Stimulated activated CD8-positive, alpha-beta memory T cell treated with anti-CD3 and anti-CD28 coated beads, Interleukin-7, amount 100 ng/mL, for 48 hours (primary cell): ENCODE measurements around the gene TEX264.

Source experiments
- DNase-seq, 2 donors: peaks; one replicate each; pipeline ENCODE4 v3.0.0-alpha.2; 2020; ENCODE audit warnings: low read depth in 1 of 2; ENCODE audit errors: extremely low read depth in 1 of 2

TEX264 gene

GRCh38 chr3:51747840-51748239, 76.8 kb downstream of the TEX264 start:
- DNase-seq, result no peak

- DNase-seq, result no peak
Measured at GRCh38 chr3:51748327-51748726, 77.3 kb downstream of the TEX264 start.

GRCh38 chr3:51750878-51751277, 79.8 kb downstream of the TEX264 start:
- no peak for DNase-seq

- DNase-seq, result no peak
Measured at GRCh38 chr3:51751287-51751686, 80.2 kb downstream of the TEX264 start.
